Measurements from ENCODE around the gene BUD23. TPM values are rescaled to one million over a fixed set of nuclear protein-coding genes. Genes with fewer than 3 reads are reported as not detected.

BUD23 gene
- total RNA-seq, 1 donor from 2014 or later: 5.6 TPM

DNA sequence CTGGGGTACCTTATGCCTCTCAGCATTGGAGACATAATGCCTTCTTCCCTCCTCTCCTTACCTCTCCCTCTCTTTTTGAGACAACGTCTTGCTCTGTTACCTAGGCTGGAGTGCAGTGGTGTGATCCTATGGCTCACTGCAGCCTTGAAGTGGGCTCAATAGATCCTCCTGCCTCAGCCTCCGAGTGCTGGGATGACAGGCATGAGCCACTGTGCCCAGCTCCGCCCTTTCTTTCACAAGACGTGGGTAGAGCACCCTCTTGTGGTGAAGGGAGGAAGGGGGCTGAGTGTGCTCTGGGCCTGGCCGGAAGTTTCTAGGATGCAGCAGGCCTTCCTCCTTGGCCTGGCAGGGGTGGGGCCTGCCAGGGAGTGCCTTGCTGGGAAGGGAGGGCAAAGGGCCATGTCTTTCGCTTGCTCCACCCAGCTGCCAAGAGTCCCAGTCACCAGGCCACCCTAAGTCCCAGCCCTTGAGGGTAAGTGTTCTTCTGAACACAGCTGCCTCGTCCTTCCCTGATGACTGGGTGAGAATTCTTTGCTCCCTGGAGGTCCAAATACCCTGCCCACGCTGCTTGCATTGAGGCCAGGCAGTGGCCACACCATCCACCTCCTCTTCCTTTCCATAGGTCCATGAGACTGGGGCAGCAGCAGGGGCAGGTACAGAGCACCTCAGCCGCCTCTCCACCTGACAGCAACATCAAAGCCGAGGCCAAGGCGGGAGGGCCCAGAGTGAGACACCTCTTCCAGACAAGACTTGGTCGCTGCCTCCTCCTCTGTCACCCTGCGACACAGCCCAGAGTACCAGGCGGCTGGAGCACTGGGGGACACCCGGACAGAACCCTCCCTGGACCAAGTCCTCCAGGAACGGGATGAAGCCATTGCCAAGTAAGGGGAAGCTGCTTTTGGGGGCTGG, 51.5 kb downstream of the BUD23 start:
- H3K27ac ChIP-seq: peak overlapping the region in 1 of 2 donors; percentile 72

DNA sequence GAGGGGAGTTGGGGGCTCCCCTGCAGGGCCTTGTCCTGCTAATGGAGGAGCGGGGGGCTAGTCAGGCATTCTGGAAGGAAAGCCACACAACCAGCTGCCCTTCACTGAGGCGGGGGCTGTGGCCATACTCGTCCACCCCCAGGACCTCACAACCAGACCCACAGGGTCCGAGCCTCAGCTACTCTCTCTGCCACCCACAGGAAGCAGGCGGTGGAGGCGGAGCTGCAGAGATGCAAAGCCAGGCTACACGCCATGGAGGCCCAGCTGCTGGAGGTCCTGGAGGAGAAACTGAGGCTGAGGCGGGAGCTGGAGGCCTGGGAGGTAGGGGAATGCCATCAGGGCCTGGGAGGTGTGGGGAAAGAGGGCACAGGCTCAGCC, 52.1 kb downstream of the BUD23 start:
- Histone ChIP-seq H3K4me3 (no peak overlapping the region), H3K9me3 (no peaks in the 10 kb centered on the region), H3K27me3 (no peaks in the 10 kb centered on the region), H3K27ac (peak overlapping the region in 1 of 2 donors; percentile 72), H3K36me3 (peaks cover 6 to 11% of the 10 kb centered on the region in 2 donors), H3K4me1 (peaks cover 9 to 16% of the 10 kb centered on the region in 2 donors)
- TF ChIP-seq, protein P1, sequence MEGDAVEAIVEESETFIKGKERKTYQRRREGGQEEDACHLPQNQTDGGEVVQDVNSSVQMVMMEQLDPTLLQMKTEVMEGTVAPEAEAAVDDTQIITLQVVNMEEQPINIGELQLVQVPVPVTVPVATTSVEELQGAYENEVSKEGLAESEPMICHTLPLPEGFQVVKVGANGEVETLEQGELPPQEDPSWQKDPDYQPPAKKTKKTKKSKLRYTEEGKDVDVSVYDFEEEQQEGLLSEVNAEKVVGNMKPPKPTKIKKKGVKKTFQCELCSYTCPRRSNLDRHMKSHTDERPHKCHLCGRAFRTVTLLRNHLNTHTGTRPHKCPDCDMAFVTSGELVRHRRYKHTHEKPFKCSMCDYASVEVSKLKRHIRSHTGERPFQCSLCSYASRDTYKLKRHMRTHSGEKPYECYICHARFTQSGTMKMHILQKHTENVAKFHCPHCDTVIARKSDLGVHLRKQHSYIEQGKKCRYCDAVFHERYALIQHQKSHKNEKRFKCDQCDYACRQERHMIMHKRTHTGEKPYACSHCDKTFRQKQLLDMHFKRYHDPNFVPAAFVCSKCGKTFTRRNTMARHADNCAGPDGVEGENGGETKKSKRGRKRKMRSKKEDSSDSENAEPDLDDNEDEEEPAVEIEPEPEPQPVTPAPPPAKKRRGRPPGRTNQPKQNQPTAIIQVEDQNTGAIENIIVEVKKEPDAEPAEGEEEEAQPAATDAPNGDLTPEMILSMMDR (IDR thresholded peaks at IDR 0.05): no peak
- intact Hi-C loops (cut with DNase I): loop anchor here (5.0 kb wide), 1 partner anchor 117 kb away; no protein-coding TSS in a partner anchor
- no peak for DNase-seq (ENCODE audit: low spot score in 2 of 2)

More for the DNA sequence above, 51.5 kb downstream of the BUD23 start:
- Histone ChIP-seq H3K4me3 (no peak overlapping the region), H3K36me3 (peaks cover 6 to 11% of the 10 kb centered on the region in 2 donors), H3K9me3 (no peaks in the 10 kb centered on the region), H3K4me1 (peaks cover 9 to 16% of the 10 kb centered on the region in 2 donors), H3K27me3 (no peaks in the 10 kb centered on the region)
- intact Hi-C loops (cut with DNase I): loop anchor here (5.0 kb wide), 1 partner anchor 117 kb away; no protein-coding TSS in a partner anchor
- DNase-seq (ENCODE audit: low spot score in 2 of 2): peak in 1 of 2 donors; percentile 93
- TF ChIP-seq, protein P1 (IDR thresholded peaks at IDR 0.05): peak; percentile 65 to 76 (median 70)

DNA sequence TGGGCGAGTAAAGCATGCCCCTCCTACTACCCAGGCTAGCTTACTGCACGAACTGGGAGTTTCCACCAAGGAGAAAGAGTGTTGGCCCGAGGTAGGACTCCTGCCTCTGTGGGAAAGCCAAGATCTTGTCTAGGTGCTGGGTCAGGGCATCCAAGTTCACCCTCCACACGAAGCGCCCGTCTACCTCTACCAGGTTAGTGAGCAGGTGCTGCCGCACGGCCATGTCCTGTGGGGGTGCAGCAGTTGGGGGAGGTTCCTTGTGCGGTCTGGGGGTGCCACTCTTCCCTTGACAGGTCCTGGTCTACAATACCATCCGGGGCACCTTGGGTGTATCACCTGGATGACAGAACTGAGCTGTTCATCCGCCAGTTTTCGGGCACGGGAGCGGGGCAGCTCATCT, 53.5 kb downstream of the BUD23 start:
- intact Hi-C loops (cut with DNase I): loop anchor here (5.0 kb wide), 1 partner anchor 115 kb away; no protein-coding TSS in a partner anchor
- H3K27me3 ChIP-seq: no peaks in the 10 kb centered on the region

DNA sequence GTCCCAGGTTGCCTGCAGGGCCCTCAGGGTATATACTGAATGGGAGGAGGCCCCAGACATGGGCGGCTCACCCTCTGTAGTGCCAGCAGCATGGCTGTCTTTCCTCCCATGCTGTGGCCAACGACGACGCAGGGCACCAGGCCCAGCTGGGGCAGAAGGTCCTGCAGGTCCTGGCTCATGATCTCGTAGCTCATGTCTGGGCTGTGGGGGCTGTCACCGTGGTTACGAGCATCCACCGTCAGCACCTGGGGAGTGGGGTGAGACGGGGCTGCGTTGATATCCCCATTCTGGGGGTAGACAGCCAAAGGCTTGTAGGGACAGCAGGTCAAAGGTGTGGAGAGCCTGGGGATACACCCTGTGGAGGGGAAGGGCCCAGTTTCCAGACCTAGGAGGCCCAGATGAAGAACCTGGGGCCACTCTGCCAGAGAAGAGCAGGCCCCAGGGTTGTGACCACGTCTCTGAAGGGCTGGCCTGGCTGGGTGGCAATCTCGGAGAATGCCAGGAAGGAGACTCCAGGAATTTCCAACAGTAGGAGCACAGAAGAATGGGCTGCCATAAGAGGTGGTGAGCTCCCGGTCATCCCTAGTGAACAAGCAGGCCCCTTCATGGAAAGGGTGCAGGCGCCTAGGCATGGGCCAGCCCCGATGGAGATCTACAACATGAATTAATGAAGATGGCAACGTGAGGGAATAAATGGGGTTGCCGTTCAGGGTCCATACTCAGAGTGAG, 54.3 kb downstream of the BUD23 start:
- TF ChIP-seq, protein P1 (IDR thresholded peaks at IDR 0.05): no peak
- H3K9me3 ChIP-seq: no peaks in the 10 kb centered on the region
- H3K4me1 ChIP-seq: peaks cover 9 to 16% of the 10 kb centered on the region in 2 donors
- intact Hi-C loops (cut with DNase I): loop anchor here (5.0 kb wide), 1 partner anchor 115 kb away; no protein-coding TSS in a partner anchor
- H3K4me3 ChIP-seq: peak overlapping the region; percentile 83 to 89
- H3K36me3 ChIP-seq: peaks cover 6 to 11% of the 10 kb centered on the region in 2 donors
- DNase-seq (ENCODE audit: low spot score in 2 of 2): no peak
- H3K27ac ChIP-seq: peak overlapping the region; percentile 82 to 92
- no peaks in the 10 kb centered on the region for H3K27me3 ChIP-seq

More for the DNA sequence above, 53.5 kb downstream of the BUD23 start:
- no peak for DNase-seq (ENCODE audit: low spot score in 2 of 2)
- H3K4me1 ChIP-seq: peaks cover 9 to 16% of the 10 kb centered on the region in 2 donors
- H3K9me3 ChIP-seq: no peaks in the 10 kb centered on the region
- no peak overlapping the region for H3K27ac ChIP-seq
- no peak overlapping the region for H3K4me3 ChIP-seq
- peaks cover 6 to 11% of the 10 kb centered on the region in 2 donors for H3K36me3 ChIP-seq
- TF ChIP-seq, protein P1 (IDR thresholded peaks at IDR 0.05): no peak

DNA sequence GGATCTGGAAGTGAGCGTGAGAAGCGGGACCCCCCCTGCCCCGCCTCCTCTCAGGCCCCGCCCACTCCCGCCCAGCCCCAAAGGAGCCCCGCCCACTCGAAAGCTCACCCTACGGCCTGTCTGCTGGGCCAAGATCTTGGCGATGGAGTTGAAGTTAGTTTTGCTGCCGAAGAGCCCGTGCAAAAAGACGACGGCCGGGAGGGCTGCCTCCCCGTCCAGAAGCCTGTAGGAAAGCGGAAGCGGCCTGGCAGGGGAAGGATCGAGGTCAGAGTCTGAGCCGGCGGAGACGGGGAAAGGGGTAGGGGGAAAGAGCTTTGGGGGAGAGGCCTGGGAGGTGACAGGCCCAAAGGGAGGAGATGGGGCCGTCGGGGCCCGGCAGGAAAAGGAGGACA, 54.8 kb downstream of the BUD23 start:
- TF ChIP-seq, protein P1 (IDR thresholded peaks at IDR 0.05): no peak
- peaks cover 9 to 16% of the 10 kb centered on the region in 2 donors for H3K4me1 ChIP-seq
- no peaks in the 10 kb centered on the region for H3K27me3 ChIP-seq
- H3K36me3 ChIP-seq: peaks cover 6 to 11% of the 10 kb centered on the region in 2 donors
- peak overlapping the region; percentile 83 to 89 for H3K4me3 ChIP-seq
- peak in 1 of 2 donors; percentile 75 for DNase-seq (ENCODE audit: low spot score in 2 of 2)
- intact Hi-C loops (cut with DNase I): loop anchor here (5.0 kb wide), 1 partner anchor 114 kb away; no protein-coding TSS in a partner anchor
- H3K27ac ChIP-seq: peak overlapping the region; percentile 82 to 92
- no peaks in the 10 kb centered on the region for H3K9me3 ChIP-seq

Data from ascending aorta (tissue), 2 donors.